Measurements from ENCODE around the gene EIF5B. TPM values are rescaled to one million over a fixed set of nuclear protein-coding genes. Genes with fewer than 3 reads are reported as not detected.

The EIF5B gene
- total RNA-seq, 1 experiment from 2014 or later = 79.5 TPM

- no peak for TF ChIP-seq CTCF (IDR thresholded peaks at IDR 0.05; ENCODE audit: insufficient read depth in 1 of 2, low read depth in 1 of 2, low read length in 1 of 2, severe bottlenecking in 1 of 2, unreplicated experiment in 1 of 2)
- no peak for DNase-seq
- Mint-ChIP-seq H3K27me3 (ENCODE audit: insufficient read depth, unreplicated experiment) (no peaks in the 10 kb centered on the region), H3K36me3 (ENCODE audit: insufficient read depth, unreplicated experiment) (peaks cover 97% of the 10 kb centered on the region), H3K27ac (ENCODE audit: unreplicated experiment) (peak overlapping the region; percentile 58), H3K4me1 (ENCODE audit: low read depth, unreplicated experiment) (peaks cover 3% of the 10 kb centered on the region), H3K9me3 (ENCODE audit: unreplicated experiment) (no peaks in the 10 kb centered on the region), H3K4me3 (ENCODE audit: unreplicated experiment) (peak overlapping the region; percentile 53)
- Histone ChIP-seq H3K36me3 (ENCODE audit: control insufficient read depth, insufficient read depth, low read length) (peaks cover 11% of the 10 kb centered on the region), H3K27me3 (replicated peaks; ENCODE audit: control insufficient read depth, insufficient read depth, low read length) (no peaks in the 10 kb centered on the region), H3K4me1 (peaks cover 2% of the 10 kb centered on the region; the same call in 1 of the 2 replicates), H3K9me3 (no peaks in the 10 kb centered on the region), H3K4me3 (ENCODE audit: low read depth, low read length) (no peak overlapping the region)
- POLR2A ChIA-PET = no interaction called here
- intact Hi-C loops (cut with micrococcal nuclease; ENCODE audit: unreplicated experiment) = no loop called here
- CTCF ChIA-PET = no interaction called here
- BruUV-seq (replicated peaks) = no TSS peak
Observed at GRCh38 chr2:99398303-99398702, 61.1 kb downstream of the EIF5B start.

GRCh38 chr2:99399063-99399462, 61.9 kb downstream of the EIF5B start:
- no peak overlapping the region for H3K4me3 ChIP-seq (ENCODE audit: low read depth, low read length)

GRCh38 chr2:99399795-99400194, 62.6 kb downstream of the EIF5B start:
- Mint-ChIP-seq H3K9me3 (ENCODE audit: unreplicated experiment) (no peaks in the 10 kb centered on the region), H3K4me3 (ENCODE audit: unreplicated experiment) (no peak overlapping the region), H3K36me3 (ENCODE audit: insufficient read depth, unreplicated experiment) (peaks cover 98% of the 10 kb centered on the region), H3K4me1 (ENCODE audit: low read depth, unreplicated experiment) (peaks cover 16% of the 10 kb centered on the region), H3K27ac (ENCODE audit: unreplicated experiment) (peak overlapping the region; percentile 11), H3K27me3 (ENCODE audit: insufficient read depth, unreplicated experiment) (no peaks in the 10 kb centered on the region)
- BruUV-seq (replicated peaks) = no TSS peak
- no peak for TF ChIP-seq CTCF (IDR thresholded peaks at IDR 0.05; ENCODE audit: insufficient read depth in 1 of 2, low read depth in 1 of 2, low read length in 1 of 2, severe bottlenecking in 1 of 2, unreplicated experiment in 1 of 2)
- no peak overlapping the region for H3K4me3 ChIP-seq (ENCODE audit: low read depth, low read length)
- H3K4me1 ChIP-seq = peaks cover 10% of the 10 kb centered on the region; the same call in 1 of the 2 replicates
- H3K27me3 ChIP-seq (replicated peaks; ENCODE audit: control insufficient read depth, insufficient read depth, low read length) = no peaks in the 10 kb centered on the region
- POLR2A ChIA-PET = no interaction called here
- no peaks in the 10 kb centered on the region for H3K9me3 ChIP-seq
- H3K36me3 ChIP-seq (ENCODE audit: control insufficient read depth, insufficient read depth, low read length) = peaks cover 11% of the 10 kb centered on the region
- DNase-seq = no peak
- intact Hi-C loops (cut with micrococcal nuclease; ENCODE audit: unreplicated experiment) = loop anchor here (10.0 kb wide), 1 partner anchor 315 kb away; no protein-coding TSS in a partner anchor
- CTCF ChIA-PET = no interaction called here

More at GRCh38 chr2:99399063-99399462, 61.9 kb downstream of the EIF5B start:
- H3K4me1 Mint-ChIP-seq (ENCODE audit: low read depth, unreplicated experiment) = peaks cover 10% of the 10 kb centered on the region
- H3K36me3 Mint-ChIP-seq (ENCODE audit: insufficient read depth, unreplicated experiment) = peaks cover 98% of the 10 kb centered on the region
- intact Hi-C loops (cut with micrococcal nuclease; ENCODE audit: unreplicated experiment) = no loop called here
- H3K4me3 Mint-ChIP-seq (ENCODE audit: unreplicated experiment) = no peak overlapping the region
- POLR2A ChIA-PET = no interaction called here
- H3K27me3 ChIP-seq (replicated peaks; ENCODE audit: control insufficient read depth, insufficient read depth, low read length) = no peaks in the 10 kb centered on the region
- peak overlapping the region; percentile 11 for H3K27ac Mint-ChIP-seq (ENCODE audit: unreplicated experiment)
- peaks cover 10% of the 10 kb centered on the region; the same call in 1 of the 2 replicates for H3K4me1 ChIP-seq
- no peaks in the 10 kb centered on the region for H3K9me3 Mint-ChIP-seq (ENCODE audit: unreplicated experiment)
- H3K36me3 ChIP-seq (ENCODE audit: control insufficient read depth, insufficient read depth, low read length) = peaks cover 11% of the 10 kb centered on the region
- CTCF ChIA-PET = no interaction called here
- H3K9me3 ChIP-seq = no peaks in the 10 kb centered on the region
- H3K27me3 Mint-ChIP-seq (ENCODE audit: insufficient read depth, unreplicated experiment) = no peaks in the 10 kb centered on the region
- no peak for TF ChIP-seq CTCF (IDR thresholded peaks at IDR 0.05; ENCODE audit: insufficient read depth in 1 of 2, low read depth in 1 of 2, low read length in 1 of 2, severe bottlenecking in 1 of 2, unreplicated experiment in 1 of 2)
- DNase-seq = no peak
- BruUV-seq (replicated peaks) = no TSS peak

All from Caco-2 (cell line).